ENCODE data around the gene IQSEC1. TPM values are rescaled to one million over a fixed set of nuclear protein-coding genes. Genes with fewer than 3 reads are reported as not detected.

The IQSEC1 gene
- total and polyA plus RNA-seq, 2 donors (not counting 1 experiment from before 2014, with no cell fraction given) = 96.7 to 222 TPM

- peaks cover 0 to 79% of the 10 kb centered on the region in 2 experiments for H3K36me3 ChIP-seq (replicated peaks in 1 of 2; ENCODE audit: control extremely low read depth in 1 of 2, control insufficient read depth in 1 of 2, extremely low read depth in 1 of 2, insufficient read depth in 2 of 2, low read length in 1 of 2)
- H3K27ac Mint-ChIP-seq = peak overlapping the region; percentile 94
- DNase-seq (no peak), ATAC-seq (ENCODE audit: low read depth) (no peak)
- ChIA-PET CTCF (interaction anchor here (0.8 kb wide), 1 partner anchor 28 kb away, joined by 4 read pairs; no protein-coding TSS in a partner anchor), POLR2A (no interaction called here)
- H3K79me2 ChIP-seq (ENCODE audit: control insufficient read depth, insufficient read depth, low read length) = peaks cover 100% of the 10 kb centered on the region
- H3K9me3 ChIP-seq (ENCODE audit: control extremely low read depth in 1 of 3, control insufficient read depth in 2 of 3, insufficient read depth in 1 of 3, low read length in 2 of 3) = no peaks in the 10 kb centered on the region
- intact Hi-C loops (cut with micrococcal nuclease) = no loop called here
- H3K27ac ChIP-seq (ENCODE audit: low read length in 2 of 2) = peak overlapping the region in 1 of 2 donors; percentile 81
- WGBS (ENCODE audit: insufficient coverage) = 98% methylated on average over 18 of the region's 26 CpGs
- H4K20me1 ChIP-seq (ENCODE audit: control insufficient read depth, insufficient read depth, low read length, poor library complexity, severe bottlenecking) = peaks cover 100% of the 10 kb centered on the region
- H3K4me2 ChIP-seq (replicated peaks; ENCODE audit: low read depth, low read length, poor library complexity, severe bottlenecking) = peak overlapping the region; percentile 78
- TF ChIP-seq EZH2 (IDR thresholded peaks at IDR 0.05; ENCODE audit: borderline replicate concordance, insufficient read depth, low read depth, low read length, poor library complexity, severe bottlenecking) (no peak), CTCF (IDR thresholded peaks at IDR 0.05) (no peak)
- peaks cover 60 to 90% of the 10 kb centered on the region in 2 donors for H3K4me1 ChIP-seq (ENCODE audit: control insufficient read depth in 2 of 2, insufficient read depth in 2 of 2, low read length in 2 of 2)
- H3K9ac ChIP-seq (ENCODE audit: low read length) = no peak overlapping the region
- H3K27me3 ChIP-seq (replicated peaks in 1 of 4; ENCODE audit: control extremely low read depth in 1 of 4, control insufficient read depth in 3 of 4, insufficient read depth in 4 of 4, low read length in 3 of 4) = no peaks in the 10 kb centered on the region
- no peaks in the 10 kb centered on the region for H3K9me3 Mint-ChIP-seq (ENCODE audit: insufficient read depth)
- H2AFZ ChIP-seq (ENCODE audit: insufficient read depth, low read depth, low read length, poor library complexity, severe bottlenecking) = no peak overlapping the region
- no peaks in the 10 kb centered on the region for H3K27me3 Mint-ChIP-seq
- no peak overlapping the region for H3K4me3 ChIP-seq (ENCODE audit: control extremely low read depth in 1 of 5, extremely low read depth in 1 of 5, insufficient read depth in 1 of 5, low read depth in 2 of 5, low read length in 4 of 5)
- H3K4me1 Mint-ChIP-seq = peaks cover 80% of the 10 kb centered on the region
- H3K4me3 Mint-ChIP-seq = peak overlapping the region; percentile 37
Measured at GRCh38 chr3:12953201-12953995, 119.8 kb downstream of the IQSEC1 start.
